ENCODE data around the gene TMOD4. TPM values are rescaled to one million over a fixed set of nuclear protein-coding genes. Genes with fewer than 3 reads are reported as not detected.

TMOD4 gene
- total RNA-seq, 1 donor from 2014 or later, result 2.7 TPM

DNA sequence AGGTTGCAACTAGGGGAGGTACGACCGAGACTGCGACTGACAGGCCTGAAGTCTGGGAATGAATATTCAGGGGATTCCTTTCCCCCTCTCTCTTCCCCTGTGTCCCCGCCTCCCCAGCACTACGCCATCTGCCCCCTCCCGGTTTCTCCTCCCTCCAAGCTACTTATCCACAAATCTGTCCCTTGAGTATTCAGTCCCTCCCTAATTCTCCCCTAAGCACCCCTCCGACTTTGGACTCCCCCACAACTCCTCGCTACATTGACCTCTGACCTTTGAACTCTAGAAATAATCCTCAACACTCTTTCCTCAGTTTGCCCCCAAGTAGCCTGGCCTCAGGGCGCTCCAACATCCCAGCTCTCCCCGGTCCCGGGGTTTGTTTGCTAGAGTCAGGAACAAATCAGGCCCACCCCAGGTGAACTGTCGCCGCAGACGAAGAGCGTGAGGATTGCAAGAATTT lies 10.5 kb downstream of the TMOD4 start:
- peaks cover 28% of the 10 kb centered on the region for H3K4me1 Mint-ChIP-seq
- peak overlapping the region; percentile 93 for H3K4me3 Mint-ChIP-seq
- peak; percentile 35 for DNase-seq (ENCODE audit: low read depth, low spot score)
- peaks cover 3% of the 10 kb centered on the region for H3K27me3 Mint-ChIP-seq (ENCODE audit: low read depth)
- H3K9me3 Mint-ChIP-seq, result no peaks in the 10 kb centered on the region
- peaks cover 6% of the 10 kb centered on the region for H3K36me3 Mint-ChIP-seq (ENCODE audit: low read depth)
- TF ChIP-seq, protein P1, sequence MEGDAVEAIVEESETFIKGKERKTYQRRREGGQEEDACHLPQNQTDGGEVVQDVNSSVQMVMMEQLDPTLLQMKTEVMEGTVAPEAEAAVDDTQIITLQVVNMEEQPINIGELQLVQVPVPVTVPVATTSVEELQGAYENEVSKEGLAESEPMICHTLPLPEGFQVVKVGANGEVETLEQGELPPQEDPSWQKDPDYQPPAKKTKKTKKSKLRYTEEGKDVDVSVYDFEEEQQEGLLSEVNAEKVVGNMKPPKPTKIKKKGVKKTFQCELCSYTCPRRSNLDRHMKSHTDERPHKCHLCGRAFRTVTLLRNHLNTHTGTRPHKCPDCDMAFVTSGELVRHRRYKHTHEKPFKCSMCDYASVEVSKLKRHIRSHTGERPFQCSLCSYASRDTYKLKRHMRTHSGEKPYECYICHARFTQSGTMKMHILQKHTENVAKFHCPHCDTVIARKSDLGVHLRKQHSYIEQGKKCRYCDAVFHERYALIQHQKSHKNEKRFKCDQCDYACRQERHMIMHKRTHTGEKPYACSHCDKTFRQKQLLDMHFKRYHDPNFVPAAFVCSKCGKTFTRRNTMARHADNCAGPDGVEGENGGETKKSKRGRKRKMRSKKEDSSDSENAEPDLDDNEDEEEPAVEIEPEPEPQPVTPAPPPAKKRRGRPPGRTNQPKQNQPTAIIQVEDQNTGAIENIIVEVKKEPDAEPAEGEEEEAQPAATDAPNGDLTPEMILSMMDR (conservative IDR thresholded peaks at IDR 0.05), result no peak
- peak overlapping the region; percentile 91 for H3K27ac Mint-ChIP-seq (ENCODE audit: unreplicated experiment)

DNA sequence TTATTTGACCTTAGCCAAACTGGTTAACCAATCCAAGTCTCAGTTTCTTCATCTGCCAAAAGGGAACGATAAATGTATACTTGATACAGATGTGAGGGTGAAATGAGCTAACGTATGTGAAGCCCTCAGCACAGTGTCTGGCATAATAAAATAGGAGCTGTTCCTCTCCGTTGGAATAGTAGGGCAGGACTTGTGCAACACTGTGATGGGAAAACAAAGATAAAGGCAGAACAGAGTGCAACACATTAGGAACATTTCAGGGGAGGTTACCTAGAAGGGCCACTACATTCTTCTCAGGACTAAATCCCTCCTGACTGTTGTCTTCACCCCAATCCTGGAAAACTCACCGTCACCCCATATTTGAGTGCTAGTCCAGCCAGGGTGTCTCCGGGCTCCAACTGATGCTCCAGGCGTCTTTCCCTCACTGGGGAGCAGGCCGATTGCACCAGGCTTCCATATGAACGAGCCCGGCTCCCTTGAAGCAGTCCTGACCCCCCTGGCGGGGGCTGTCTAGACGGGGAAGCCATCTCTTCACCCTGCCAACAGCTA lies 11.0 kb downstream of the TMOD4 start:
- TF ChIP-seq, protein P1 (conservative IDR thresholded peaks at IDR 0.05), result no peak
- Mint-ChIP-seq H3K36me3 (ENCODE audit: low read depth) (peaks cover 6% of the 10 kb centered on the region), H3K9me3 (no peaks in the 10 kb centered on the region), H3K4me1 (peaks cover 28% of the 10 kb centered on the region), H3K27me3 (ENCODE audit: low read depth) (peaks cover 3% of the 10 kb centered on the region), H3K27ac (ENCODE audit: unreplicated experiment) (peak overlapping the region; percentile 91), H3K4me3 (peak overlapping the region; percentile 93)
- DNase-seq (ENCODE audit: low read depth, low spot score), result no peak

DNA sequence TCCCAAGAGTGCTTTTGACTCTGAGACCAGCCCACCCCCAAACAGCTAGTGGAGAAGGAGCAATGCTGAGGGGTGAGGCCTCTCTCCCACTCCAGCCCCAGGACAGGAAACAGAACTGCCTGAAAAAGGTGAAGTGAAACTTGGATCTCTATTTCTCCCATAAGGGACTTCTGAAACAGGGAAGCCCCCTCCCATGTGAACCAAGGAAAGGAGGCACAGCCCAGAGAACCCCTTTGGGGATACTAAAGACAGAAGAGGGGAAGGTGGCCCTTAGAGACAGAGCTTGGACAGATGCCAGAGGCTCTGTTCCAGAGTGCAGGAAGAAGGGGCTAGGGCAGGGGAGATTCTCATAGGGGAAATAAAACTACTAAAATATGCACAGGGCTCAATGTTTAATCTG lies 16.4 kb downstream of the TMOD4 start:
- H3K4me1 Mint-ChIP-seq, result peaks cover 13% of the 10 kb centered on the region
- H3K4me3 Mint-ChIP-seq, result no peak overlapping the region
- peaks cover 3% of the 10 kb centered on the region for H3K36me3 Mint-ChIP-seq (ENCODE audit: low read depth)
- no peaks in the 10 kb centered on the region for H3K9me3 Mint-ChIP-seq
- no peak for DNase-seq (ENCODE audit: low read depth, low spot score)
- TF ChIP-seq, protein P1 (conservative IDR thresholded peaks at IDR 0.05), result no peak
- H3K27me3 Mint-ChIP-seq (ENCODE audit: low read depth), result no peaks in the 10 kb centered on the region
- no peak overlapping the region for H3K27ac Mint-ChIP-seq (ENCODE audit: unreplicated experiment)

DNA sequence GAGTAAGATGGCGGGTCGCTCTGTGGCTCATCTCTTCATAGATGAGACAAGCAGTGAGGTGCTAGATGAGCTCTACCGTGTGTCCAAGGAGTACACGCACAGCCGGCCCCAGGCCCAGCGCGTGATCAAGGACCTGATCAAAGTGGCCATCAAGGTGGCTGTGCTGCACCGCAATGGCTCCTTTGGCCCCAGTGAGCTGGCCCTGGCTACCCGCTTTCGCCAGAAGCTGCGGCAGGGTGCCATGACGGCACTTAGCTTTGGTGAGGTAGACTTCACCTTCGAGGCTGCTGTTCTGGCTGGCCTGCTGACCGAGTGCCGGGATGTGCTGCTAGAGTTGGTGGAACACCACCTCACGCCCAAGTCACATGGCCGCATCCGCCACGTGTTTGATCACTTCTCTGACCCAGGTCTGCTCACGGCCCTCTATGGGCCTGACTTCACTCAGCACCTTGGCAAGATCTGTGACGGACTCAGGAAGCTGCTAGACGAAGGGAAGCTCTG lies 17.0 kb downstream of the TMOD4 start:
- Mint-ChIP-seq H3K36me3 (ENCODE audit: low read depth) (peaks cover 3% of the 10 kb centered on the region), H3K4me1 (peaks cover 9% of the 10 kb centered on the region), H3K27ac (ENCODE audit: unreplicated experiment) (no peak overlapping the region), H3K27me3 (ENCODE audit: low read depth) (no peaks in the 10 kb centered on the region), H3K4me3 (no peak overlapping the region), H3K9me3 (no peaks in the 10 kb centered on the region)
- no peak for DNase-seq (ENCODE audit: low read depth, low spot score)
- TF ChIP-seq, protein P1 (conservative IDR thresholded peaks at IDR 0.05), result no peak

DNA sequence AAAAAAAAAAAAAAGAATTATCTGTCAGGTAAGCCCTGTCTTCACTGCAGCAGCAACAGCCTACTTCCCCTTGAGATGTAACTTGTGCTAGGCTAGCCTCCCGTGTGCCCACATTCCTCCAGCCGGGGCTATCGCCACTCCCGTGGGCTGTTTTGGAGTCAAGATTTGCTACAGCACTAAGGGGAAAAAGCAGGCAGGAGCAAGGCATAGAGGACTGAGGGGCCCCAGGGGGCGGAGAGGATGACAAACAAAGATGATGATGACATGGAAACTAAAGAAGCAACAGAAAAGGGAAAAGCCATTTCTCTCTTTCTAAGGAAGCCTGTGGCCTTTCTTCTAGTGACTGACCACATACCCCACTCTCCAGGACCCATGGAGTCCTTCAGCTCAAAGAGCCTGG lies 17.5 kb downstream of the TMOD4 start:
- TF ChIP-seq, protein P1 (conservative IDR thresholded peaks at IDR 0.05), result no peak
- Mint-ChIP-seq H3K36me3 (ENCODE audit: low read depth) (peaks cover 3% of the 10 kb centered on the region), H3K4me3 (no peak overlapping the region), H3K27me3 (ENCODE audit: low read depth) (no peaks in the 10 kb centered on the region), H3K27ac (ENCODE audit: unreplicated experiment) (no peak overlapping the region), H3K9me3 (no peaks in the 10 kb centered on the region), H3K4me1 (peaks cover 9% of the 10 kb centered on the region)
- DNase-seq (ENCODE audit: low read depth, low spot score), result no peak

Data from neural crest cell (in vitro differentiated cells).